Panc1 (cell line): ENCODE data around the gene SLC13A1. TPM values are rescaled to one million over a fixed set of nuclear protein-coding genes. Genes with fewer than 3 reads are reported as not detected.
A peak's percentile ranks its signal among the peaks of the same experiment; 100 is the strongest.

Experiments used
- ATAC-seq: fragments of 200-7000 bp; cut with Tn5 transposase; 2 replicates; pipeline ENCODE4 v1.9.1; 2020; ENCODE audit warnings: mild to moderate bottlenecking, moderate library complexity
- BruUV-seq: library from RNA; stranded (reverse); fragments of 400-500 nt; replicated peaks from 2 replicates; lab custom pipeline; 2021; lab: Mats Ljungman, UMichigan
- CTCF ChIA-PET: fragments of 300-600 bp; sonication (Branson Sonifier 250); formaldehyde crosslinking; loops from one replicate; lab custom pipeline; 2022; ENCODE audit warnings: antibody characterized with exemption; lab: Charles Lee
- POLR2A ChIA-PET: fragments of 300-600 bp; sonication (Branson Sonifier 250); formaldehyde crosslinking; loops from one replicate; lab custom pipeline; 2022; ENCODE audit warnings: antibody characterized with exemption; lab: Charles Lee
- DNase-seq: peaks from one replicate; pipeline ENCODE4 v3.0.0-alpha.2; 2010; ENCODE audit warnings: low read depth, low spot score
- H3K27ac ChIP-seq: 2 replicates; pipeline ENCODE4 v1.5.1; 2011; ENCODE audit warnings: mild to moderate bottlenecking, low read length, inconsistent platforms
- H3K27me3 ChIP-seq: fragments of 200-500 bp; sonication (Bioruptor generic); 2 replicates; pipeline ENCODE4 v1.6.0; 2014; ENCODE audit warnings: low read length, inconsistent platforms; ENCODE audit not compliant: control insufficient read depth, insufficient read depth
- H3K36me3 ChIP-seq: fragments of 200-500 bp; sonication (Bioruptor generic); 2 replicates; pipeline ENCODE4 v1.5.1; 2014; ENCODE audit warnings: inconsistent platforms, mild to moderate bottlenecking, low read length, moderate library complexity; ENCODE audit not compliant: control insufficient read depth, insufficient read depth
- H3K4me1 ChIP-seq: 2 replicates; pipeline ENCODE4 v1.5.1; 2011; ENCODE audit warnings: inconsistent platforms, mild to moderate bottlenecking, low read length, moderate library complexity; ENCODE audit not compliant: control insufficient read depth, insufficient read depth
- H3K4me3 ChIP-seq, 2 experiments: 2 replicates each; pipeline ENCODE4 v1.5.1; 2011 to 2012; ENCODE audit warnings: low read depth in 2 of 2, low read length in 2 of 2, mild to moderate bottlenecking in 2 of 2, inconsistent platforms in 1 of 2, moderate library complexity in 1 of 2
- H3K9me3 ChIP-seq: fragments of 200-500 bp; sonication (Bioruptor generic); 2 replicates; pipeline ENCODE4 v1.5.1; 2014; ENCODE audit warnings: low read depth, mild to moderate bottlenecking, inconsistent platforms, low read length, moderate library complexity; ENCODE audit not compliant: control insufficient read depth, insufficient read depth
- POLR2AphosphoS5 ChIP-seq: IDR thresholded peaks from 2 replicates; pipeline ENCODE4 v1.6.1; 2012; ENCODE audit warnings: mild to moderate bottlenecking, low read depth, low read length, moderate library complexity
- REST ChIP-seq, 2 experiments: IDR thresholded peaks; 2 replicates each; pipeline ENCODE4 v1.6.1; 2011 to 2012; ENCODE audit warnings: low read depth in 2 of 2, control low read depth in 1 of 2, low read length in 1 of 2, mild to moderate bottlenecking in 1 of 2, moderate library complexity in 1 of 2; ENCODE audit not compliant: insufficient read depth in 1 of 2
- SIN3A ChIP-seq: IDR thresholded peaks from 2 replicates; pipeline ENCODE4 v1.6.1; 2012; ENCODE audit warnings: low read depth, mild to moderate bottlenecking, low read length, moderate library complexity, borderline replicate concordance; ENCODE audit not compliant: insufficient read depth
- in situ Hi-C: cut with HindIII; loops from 2 replicates; pipeline ENCODE4 v1.10.0; 2016; ENCODE audit warnings: low sequenced_read_pairs, low pct_unique_long_range_greater_than_20kb
- intact Hi-C: fragments of 100-400 bp; cut with micrococcal nuclease; formaldehyde crosslinking; loops from one replicate; pipeline ENCODE4 v1.10.0; 2022; ENCODE audit not compliant: unreplicated experiment
- total RNA-seq: library from RNA; stranded (reverse); gene quantifications from one replicate; pipeline ENCODE4 v1.2.1, GENCODE V29; 2021; ENCODE audit not compliant: unreplicated experiment
- TF ChIP-seq, protein P1 (sequence below): fragments of 450-650 bp; IDR thresholded peaks from 2 replicates; pipeline ENCODE4 v1.5.1; 2017; ENCODE audit warnings: mild to moderate bottlenecking

Gene SLC13A1
- total RNA-seq, 1 experiment from 2014 or later: not detected

DNA sequence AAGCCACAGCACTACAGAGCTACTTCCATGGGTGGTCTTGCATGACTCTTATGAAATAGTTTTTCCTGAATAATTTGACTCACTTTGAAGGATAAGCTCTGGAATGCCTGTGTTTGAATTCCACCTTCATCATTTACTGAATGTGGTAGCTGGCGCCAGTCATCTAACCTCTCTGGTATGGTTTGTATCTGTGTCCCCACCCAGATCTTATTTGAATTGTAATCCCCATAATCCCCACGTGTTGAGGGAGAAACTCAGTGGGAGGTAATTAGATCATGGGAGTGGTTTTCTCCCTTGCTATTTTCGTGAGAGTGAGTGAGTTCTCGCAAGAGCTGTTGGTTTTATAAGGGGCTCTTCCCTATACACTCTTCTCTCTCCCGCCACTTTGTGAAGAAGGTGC is 11.2 kb upstream of the SLC13A1 start:
- in situ Hi-C loops: no loop called here
- Histone ChIP-seq H3K36me3 (no peaks in the 10 kb centered on the region), H3K4me1 (no peaks in the 10 kb centered on the region), H3K27ac (no peak overlapping the region), H3K4me3 (no peak overlapping the region), H3K9me3 (no peaks in the 10 kb centered on the region), H3K27me3 (no peaks in the 10 kb centered on the region)
- no peak for DNase-seq
- TF ChIP-seq POLR2AphosphoS5: no peak
- no peak for TF ChIP-seq SIN3A
- ATAC-seq: no peak
- intact Hi-C loops: no loop called here
- ChIA-PET POLR2A (no interaction called here), CTCF (no interaction called here)
- no TSS peak for BruUV-seq

GRCh38 chr7:123209786-123210185 is 10.0 kb upstream of the SLC13A1 start:
- BruUV-seq: no TSS peak
- ChIA-PET POLR2A (no interaction called here), CTCF (no interaction called here)
- ATAC-seq (no peak), DNase-seq (no peak)
- no peaks in the 10 kb centered on the region for H3K9me3 ChIP-seq
- no peaks in the 10 kb centered on the region for H3K4me1 ChIP-seq
- in situ Hi-C loops (no loop called here), intact Hi-C loops (no loop called here)
- H3K27ac ChIP-seq: no peak overlapping the region
- H3K36me3 ChIP-seq: no peaks in the 10 kb centered on the region
- TF ChIP-seq REST (IDR thresholded peaks at IDR 0.05; ENCODE audit: insufficient read depth in 1 of 2, low read depth in 2 of 2, low read length in 1 of 2) (no peak), POLR2AphosphoS5 (no peak), SIN3A (no peak)
- TF ChIP-seq, protein P1, sequence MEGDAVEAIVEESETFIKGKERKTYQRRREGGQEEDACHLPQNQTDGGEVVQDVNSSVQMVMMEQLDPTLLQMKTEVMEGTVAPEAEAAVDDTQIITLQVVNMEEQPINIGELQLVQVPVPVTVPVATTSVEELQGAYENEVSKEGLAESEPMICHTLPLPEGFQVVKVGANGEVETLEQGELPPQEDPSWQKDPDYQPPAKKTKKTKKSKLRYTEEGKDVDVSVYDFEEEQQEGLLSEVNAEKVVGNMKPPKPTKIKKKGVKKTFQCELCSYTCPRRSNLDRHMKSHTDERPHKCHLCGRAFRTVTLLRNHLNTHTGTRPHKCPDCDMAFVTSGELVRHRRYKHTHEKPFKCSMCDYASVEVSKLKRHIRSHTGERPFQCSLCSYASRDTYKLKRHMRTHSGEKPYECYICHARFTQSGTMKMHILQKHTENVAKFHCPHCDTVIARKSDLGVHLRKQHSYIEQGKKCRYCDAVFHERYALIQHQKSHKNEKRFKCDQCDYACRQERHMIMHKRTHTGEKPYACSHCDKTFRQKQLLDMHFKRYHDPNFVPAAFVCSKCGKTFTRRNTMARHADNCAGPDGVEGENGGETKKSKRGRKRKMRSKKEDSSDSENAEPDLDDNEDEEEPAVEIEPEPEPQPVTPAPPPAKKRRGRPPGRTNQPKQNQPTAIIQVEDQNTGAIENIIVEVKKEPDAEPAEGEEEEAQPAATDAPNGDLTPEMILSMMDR: no peak
- H3K27me3 ChIP-seq: no peaks in the 10 kb centered on the region
- H3K4me3 ChIP-seq: no peak overlapping the region

- Histone ChIP-seq H3K9me3 (no peaks in the 10 kb centered on the region), H3K27me3 (no peaks in the 10 kb centered on the region), H3K4me3 (no peak overlapping the region), H3K27ac (no peak overlapping the region), H3K36me3 (no peaks in the 10 kb centered on the region), H3K4me1 (no peaks in the 10 kb centered on the region)
- ChIA-PET POLR2A (no interaction called here), CTCF (no interaction called here)
- ATAC-seq (no peak), DNase-seq (no peak)
- no TSS peak for BruUV-seq
- TF ChIP-seq, protein P1: peak; percentile 26
- TF ChIP-seq REST (IDR thresholded peaks at IDR 0.05; ENCODE audit: insufficient read depth in 1 of 2, low read depth in 2 of 2, low read length in 1 of 2): no peak
- in situ Hi-C loops: no loop called here
- intact Hi-C loops: no loop called here
Measured at GRCh38 chr7:123208793-123209192, 9.0 kb upstream of the SLC13A1 start.
